HTR-8/SVneo (cell line): Measurements from ENCODE around the gene LYPD6.
A peak's percentile ranks its signal among the peaks of the same experiment; 100 is the strongest.

Source experiments
- DNase-seq: peaks from one replicate; pipeline ENCODE4 v3.0.0; 2011; ENCODE audit warnings: low spot score, mixed read lengths; ENCODE audit not compliant: insufficient read length
- FAIRE-seq: peaks from 2 replicates; lab custom pipeline; 2011; peaks lifted over from hg19 to GRCh38; lab: Jason Lieb, UNC

Gene LYPD6

DNA sequence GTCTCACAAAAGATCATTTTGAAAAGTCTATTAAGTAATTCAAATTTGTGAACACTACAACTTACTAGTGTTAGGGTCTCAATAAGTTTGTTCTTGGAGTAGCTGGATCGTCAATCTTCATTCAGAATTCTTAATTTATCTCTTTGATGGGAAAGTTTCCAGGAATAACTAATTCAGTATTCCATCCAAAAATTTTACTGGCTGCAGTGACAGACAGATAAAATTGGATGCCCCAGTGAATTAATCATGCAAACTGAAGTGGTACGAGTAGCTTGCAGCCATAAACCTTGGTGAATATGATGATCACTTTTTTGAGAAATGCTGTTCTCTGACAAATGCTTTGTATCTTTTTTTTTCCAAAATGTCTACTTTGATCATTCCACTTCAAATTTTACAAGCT is 112.8 kb downstream of the LYPD6 start:
- DNase-seq = no peak
- no peak for FAIRE-seq

DNA sequence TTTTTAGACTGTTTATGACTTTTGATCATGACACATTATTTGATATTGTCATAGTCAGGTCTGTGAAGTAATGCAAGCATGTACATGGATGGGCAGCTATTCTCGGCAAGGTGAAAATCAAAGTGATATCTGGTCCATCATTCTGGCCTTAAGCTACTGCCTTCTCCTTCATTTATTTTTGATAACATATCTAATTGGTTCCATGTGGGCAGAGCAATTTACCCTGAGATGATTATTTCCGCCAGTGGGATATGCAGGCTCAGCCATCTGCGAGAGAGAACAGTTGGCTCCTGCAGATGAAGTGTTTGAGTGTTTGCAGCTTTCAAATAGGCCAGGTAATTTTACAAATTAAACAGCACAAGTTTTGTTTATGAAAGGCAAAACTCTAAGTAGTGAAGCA is 116.4 kb downstream of the LYPD6 start:
- DNase-seq (no peak), FAIRE-seq (no peak)

DNA sequence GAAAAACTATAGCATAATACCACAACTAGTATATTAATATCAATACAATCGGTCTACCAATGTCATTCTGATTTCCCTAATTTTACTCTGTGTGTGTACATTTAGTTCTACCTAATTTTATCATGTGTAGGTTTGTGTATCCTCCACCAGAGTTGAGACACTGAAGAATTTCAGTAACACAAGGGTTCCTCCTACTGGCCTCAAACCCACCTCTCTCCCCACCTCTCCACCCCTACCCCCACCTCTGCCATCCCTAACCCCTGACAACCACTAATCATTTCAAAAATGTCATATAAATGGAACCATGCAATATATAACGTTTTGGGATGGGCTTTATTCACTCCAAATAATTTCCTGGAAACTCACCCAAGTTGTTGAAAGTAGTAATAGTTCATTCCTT is 117.9 kb downstream of the LYPD6 start:
- FAIRE-seq (no peak), DNase-seq (no peak)

DNA sequence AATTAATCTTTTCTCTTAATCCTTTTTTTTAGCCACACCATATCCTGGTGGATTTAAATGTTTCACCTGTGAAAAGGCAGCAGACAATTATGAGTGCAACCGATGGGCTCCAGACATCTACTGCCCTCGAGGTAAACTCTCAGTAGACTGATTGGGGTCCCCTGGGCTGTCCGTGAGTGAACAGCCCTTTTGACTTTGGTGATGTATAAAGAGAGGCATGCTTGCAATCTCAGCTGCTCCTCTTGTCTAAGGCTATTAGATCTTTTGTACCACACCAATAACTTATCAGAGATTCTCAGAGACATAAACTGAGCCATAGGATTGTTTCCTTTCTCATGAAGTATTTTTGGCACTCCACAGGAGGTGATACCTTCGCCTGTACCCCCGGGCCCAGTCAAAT is 118.6 kb downstream of the LYPD6 start:
- DNase-seq = no peak
- FAIRE-seq = no peak

DNA sequence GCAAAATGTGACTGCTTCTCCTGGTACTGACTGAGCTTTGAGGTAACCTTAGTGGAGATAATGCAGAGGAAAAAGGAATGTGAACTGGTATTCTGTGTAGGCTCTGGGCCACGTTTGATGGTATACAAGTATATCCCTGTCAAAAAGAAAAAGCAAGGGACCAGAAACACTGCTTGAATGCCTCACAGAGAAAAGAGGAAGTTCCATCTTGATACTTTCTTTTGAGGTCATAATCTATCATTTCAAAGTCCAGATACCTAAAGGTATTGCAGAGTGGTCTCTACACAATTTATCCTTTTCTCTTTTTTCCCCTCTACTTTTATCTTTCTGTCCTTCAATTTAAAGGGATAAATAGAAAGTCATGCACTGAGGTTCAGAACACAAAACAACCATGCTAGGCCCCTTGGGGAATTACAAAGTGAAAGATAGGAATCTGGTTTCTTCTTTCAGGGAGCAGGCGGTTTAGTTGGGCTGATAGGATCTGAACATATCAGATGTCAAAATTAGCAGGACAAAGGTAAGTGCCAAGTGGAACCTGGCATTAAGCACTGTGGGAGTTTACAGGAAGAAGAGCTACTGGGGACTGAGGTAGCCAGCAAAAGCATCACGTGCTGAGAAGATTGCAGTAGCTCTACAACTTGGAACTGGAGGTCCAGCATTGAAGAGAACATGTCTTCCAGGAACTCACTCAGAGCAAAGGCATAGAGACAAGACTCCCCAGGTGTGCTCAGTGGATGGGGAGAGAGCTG is 121.2 kb downstream of the LYPD6 start:
- DNase-seq (no peak), FAIRE-seq (no peak)

DNA sequence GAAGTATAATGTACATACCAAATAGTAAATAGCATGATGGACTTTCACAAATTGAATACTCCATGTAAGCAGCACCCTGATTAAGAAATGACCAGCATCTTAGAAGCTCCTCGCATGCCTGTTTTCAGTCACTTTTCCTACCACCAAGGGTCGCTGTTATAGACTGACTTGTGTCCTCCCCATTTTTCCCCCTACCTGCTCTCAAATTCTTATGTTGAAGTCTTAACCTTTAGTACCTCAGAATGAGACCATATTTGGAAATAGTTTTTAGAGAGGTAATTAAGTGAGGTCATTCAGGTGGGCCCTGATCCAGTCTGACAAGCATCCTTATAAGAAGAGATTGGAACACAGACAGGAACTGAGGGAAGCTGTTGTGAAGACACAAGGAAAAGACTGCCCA is 125.9 kb downstream of the LYPD6 start:
- FAIRE-seq (no peak), DNase-seq (no peak)

DNA sequence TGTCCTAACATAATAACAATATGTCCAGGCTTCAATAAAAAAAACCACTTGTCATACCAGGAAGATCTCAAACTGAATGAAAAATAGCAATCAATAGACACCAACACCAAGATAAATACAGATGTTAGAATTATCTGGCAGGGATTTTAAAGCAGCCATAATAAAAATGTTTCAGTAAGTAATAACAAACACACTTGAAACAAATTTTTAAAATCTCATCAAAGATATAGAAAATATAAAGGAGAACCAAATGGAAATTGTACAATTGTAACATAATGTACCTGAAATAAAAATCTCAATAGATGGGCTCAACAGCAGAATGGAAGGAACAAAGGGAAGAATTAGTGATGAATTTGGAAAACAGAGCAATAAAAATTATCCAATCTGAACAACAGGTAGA is 128.1 kb downstream of the LYPD6 start:
- no peak for FAIRE-seq
- no peak for DNase-seq

DNA sequence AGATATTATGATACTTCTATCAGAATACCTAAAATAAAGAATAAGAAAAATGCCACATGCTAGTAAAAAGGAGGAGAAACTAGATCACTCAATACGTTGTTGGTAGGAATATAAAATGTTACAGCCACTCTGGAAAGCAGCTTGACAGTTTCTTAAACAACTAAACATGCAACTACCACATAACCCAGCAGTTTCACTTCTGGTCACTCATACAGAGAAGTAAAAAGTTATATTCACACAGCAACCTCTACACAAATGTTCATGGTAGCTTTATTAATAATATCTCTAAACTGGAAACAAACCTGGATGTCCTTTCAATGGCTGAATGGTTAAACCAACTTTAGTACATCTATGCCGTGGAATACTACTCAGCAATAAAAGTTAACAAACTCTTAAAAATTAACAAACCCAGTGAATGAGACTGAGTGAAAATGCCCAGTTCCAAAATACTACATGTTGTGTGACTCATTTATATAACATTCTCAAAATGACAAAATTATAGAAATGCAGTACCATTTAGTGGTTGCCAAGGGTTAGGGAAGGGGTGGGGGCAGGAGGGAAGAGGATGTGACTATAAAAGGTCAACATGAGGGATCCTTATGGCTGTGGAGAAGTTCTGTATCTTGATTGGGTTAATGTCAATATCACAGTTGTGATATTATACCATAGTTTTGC is 133.1 kb downstream of the LYPD6 start:
- FAIRE-seq = no peak
- no peak for DNase-seq

DNA sequence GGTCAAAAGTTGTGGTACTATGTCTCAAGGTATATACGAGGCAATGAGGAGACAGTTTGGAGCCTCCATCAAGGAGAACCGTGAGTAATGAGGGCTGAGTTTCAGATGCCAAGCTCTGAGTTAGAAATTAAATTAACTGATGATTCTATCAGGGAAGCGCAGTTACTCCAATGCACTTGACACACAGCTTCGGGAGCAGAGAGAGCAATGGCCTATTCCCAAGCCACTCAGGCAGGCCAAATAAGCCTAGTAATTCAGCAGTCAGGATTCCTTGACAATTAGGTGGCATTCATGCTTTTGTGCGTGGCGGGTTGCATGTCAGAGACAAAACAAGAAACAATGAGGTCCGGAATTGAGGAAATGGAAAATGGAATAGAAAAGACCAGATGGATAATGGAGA is 134.0 kb downstream of the LYPD6 start:
- no peak for FAIRE-seq

DNA sequence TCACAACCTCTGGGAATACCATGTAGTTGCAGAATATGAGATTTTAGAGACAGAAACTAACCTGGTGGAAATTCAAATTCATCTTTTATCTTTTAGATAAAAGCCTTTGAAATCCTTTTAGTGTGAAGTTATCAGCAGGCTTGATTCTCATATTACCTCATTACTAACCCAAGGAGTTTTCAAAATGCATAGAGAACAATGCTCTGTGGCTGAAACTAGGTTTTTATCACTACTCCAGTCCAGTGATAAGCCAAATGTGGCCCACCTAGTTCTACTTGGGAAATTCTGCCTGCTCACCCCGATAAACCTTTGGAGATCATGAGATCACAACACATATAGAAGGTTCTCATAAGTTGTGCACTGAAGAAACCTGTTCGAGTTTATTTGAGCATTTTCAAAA is 135.5 kb downstream of the LYPD6 start:
- FAIRE-seq (no peak), DNase-seq (no peak)

More for the DNA sequence above, 134.0 kb downstream of the LYPD6 start:
- DNase-seq = no peak

DNA sequence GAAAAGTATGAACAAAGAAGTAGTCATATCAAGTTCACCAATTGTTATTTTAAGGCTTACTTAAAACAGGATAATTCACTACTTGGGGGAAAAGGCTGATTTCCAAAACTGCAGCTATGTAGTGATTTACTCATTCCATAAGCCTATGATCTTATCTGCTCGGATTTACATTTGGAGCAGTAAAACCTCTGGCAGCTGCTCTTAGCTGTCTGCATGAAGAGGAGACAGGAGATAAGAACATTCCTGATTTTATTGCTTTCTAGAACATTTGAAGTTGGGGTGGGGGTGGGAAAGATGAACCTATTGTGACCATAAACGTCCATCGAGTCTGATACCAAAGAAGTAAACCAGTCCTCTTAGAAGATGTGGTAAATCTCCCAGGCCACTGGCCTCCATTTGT is 136.2 kb downstream of the LYPD6 start:
- FAIRE-seq (no peak), DNase-seq (peak; percentile 18)

DNA sequence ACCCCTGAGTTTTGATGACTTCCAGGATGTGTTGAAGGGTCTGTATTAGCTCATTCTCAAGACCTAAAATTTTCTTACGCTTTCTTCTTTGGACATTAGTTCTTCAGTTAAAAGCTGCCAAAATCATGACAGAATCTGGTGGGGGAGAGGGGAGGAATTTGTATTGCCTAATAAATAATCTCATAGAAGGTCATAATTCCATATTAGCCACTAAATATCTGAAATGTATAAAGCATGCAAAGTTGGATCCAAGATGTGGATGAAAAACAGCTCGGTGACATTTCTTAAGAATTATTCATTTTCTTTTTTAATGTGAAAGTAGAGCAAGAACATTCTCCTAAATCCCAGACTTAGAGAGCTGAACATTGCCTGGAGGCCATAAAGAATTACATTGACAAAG is 137.0 kb downstream of the LYPD6 start:
- DNase-seq (no peak), FAIRE-seq (no peak)

DNA sequence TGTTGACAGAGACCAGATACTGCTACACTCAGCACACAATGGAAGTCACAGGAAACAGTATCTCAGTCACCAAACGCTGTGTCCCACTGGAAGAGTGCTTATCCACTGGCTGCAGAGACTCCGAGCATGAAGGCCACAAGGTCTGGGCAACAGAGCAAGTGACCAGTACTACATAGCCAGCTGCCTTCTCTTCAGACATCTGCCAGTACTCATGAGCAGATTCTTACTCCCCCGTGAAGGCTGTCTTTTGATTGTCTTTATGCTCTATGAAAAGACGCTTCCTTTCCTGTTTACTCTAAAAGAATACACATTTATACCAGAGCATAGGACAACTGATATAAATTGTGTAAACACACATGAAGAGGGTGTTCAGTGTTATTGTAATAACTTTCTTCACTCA is 138.2 kb downstream of the LYPD6 start:
- FAIRE-seq (no peak), DNase-seq (no peak)

DNA sequence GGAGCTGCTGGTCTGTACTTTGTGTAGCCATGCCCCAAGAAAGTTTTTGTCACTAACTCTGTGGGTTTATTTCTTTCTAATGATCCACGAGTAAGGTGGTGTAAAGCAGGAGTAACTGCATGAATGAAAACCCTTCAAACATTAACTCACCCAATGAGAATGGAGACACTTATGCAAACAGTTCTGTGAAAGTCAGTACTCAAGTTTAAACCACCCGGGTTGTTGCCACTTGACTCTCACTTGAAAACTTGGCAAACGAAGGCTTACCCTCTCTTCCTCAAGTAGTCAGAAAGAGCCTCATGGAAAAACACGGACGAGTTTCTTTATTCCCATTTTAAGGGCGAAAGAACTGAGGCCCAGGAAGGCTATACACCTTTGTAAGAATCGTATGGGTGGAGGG is 139.7 kb downstream of the LYPD6 start:
- FAIRE-seq (no peak), DNase-seq (no peak)

DNA sequence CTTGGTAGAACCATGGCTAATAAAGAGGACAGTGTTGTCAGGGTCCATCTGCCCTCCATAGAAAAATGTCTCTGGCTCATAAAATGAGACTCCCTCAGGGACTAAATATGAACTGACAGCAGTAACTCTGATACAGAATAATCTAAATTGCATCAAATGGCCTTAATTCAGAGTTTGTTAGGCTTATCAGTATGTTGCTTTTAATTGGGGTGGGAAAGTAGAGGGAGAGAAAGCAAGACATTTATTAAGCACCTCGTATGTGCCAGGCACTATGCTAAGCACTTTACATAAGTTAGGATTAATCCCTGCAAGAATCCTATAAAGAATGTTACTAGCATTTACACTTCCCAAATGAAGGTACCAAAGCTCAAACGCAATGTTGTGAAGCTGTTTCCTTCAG is 142.0 kb downstream of the LYPD6 start:
- FAIRE-seq (no peak), DNase-seq (no peak)

DNA sequence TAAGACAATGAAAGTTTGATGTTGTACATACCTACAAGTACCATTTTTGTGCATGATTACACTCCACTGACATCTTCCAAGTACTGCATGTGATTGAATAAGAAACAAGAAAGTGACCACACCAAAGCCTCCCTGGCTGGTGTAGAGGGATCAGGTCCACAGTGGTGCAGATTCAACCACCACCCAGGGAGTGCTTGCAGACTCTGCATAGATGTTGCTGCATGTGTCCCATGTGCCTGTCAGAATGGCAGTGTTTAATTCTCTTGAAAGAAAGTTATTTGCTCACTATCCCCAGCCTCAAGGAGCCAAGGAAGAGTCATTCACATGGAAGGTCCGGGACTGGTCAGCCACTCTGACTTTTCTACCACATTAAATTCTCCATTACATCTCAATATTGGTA is 142.7 kb downstream of the LYPD6 start:
- FAIRE-seq = no peak
- no peak for DNase-seq

DNA sequence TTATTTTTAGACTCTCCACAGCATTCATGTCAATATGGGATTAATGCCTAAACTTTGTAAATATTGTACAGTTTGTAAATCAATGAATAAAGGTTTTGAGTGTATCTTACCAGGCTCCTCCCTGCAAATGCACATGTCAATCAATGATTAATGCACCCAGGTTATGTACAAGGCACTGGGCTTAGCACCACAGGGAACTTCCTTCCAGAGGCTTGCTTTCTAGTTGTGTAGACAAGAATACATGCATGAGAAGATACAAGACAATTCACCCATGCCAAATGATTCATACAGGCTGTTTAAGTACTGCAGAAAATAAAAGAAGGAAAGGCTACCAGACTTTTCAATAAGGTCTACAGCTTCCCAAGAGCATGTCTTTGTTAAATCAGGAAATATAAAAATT is 143.1 kb downstream of the LYPD6 start:
- FAIRE-seq (no peak), DNase-seq (no peak)

DNA sequence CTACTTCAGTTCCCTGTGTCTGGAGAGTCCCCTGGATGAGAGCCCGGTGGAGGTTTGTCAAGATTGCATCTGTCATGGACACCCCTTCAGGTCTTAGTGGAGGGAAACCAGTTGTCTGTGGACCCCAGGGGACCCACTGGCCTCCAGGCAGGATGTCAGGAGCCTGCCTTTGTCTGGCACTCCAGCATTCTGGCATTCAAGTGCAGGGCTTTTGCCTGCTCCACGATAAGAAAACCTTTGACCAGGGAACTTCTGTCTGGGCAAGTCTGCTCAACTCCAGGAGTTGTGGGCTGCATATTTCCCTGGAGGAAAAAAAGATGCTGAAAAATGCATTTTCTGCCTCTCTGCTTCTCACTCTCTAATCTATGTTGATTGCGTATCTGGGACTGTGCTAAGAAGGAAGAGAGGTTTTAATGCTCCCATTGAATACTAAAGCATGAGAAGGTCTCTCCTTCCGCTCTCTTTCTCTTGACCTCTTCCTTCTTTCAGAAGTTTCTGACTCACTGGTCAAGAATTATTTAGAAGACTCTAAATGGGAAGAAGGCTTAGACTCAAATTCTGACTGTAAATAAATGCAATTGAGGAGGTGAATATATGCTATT is 152.7 kb downstream of the LYPD6 start:
- DNase-seq = no peak
- FAIRE-seq = no peak

DNA sequence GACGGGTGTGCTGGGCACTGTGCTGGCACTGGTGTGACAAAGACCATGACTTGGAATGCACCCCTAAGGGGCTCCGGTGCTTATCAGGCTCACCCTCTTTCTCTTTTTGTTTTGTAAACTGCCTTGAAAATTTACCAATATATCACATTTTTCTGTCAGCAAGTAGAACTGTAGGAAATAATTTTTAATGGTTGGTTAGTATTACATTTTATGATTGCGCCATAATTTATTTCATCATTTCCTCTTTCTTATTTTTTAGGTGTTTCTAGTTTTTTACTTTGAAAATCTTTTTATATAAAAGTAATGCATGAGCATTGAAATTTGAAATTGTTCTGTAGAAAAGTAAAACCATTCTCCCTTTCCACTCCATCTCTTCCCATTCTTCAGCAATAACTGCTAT is 156.3 kb downstream of the LYPD6 start:
- DNase-seq = no peak

DNA sequence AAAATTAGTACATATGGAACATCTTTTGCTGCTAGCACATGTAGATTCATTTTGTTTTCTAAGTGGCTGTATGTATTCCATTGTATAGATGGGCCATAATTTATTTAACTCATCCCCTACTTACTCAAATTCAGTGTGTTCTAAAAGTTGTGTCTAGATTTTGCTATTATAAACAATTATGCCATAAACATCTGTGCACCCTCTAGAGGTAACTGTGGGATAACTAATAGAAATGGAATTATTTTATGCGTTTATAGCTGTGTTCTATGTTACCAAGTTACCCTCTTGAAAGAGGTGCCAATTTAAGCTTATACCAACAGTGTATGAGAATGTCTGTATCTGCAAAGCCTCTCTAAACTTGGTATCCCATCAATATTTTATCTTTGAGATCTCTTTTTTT is 156.8 kb downstream of the LYPD6 start:
- FAIRE-seq (no peak), DNase-seq (no peak)

More for the DNA sequence above, 156.3 kb downstream of the LYPD6 start:
- no peak for FAIRE-seq

DNA sequence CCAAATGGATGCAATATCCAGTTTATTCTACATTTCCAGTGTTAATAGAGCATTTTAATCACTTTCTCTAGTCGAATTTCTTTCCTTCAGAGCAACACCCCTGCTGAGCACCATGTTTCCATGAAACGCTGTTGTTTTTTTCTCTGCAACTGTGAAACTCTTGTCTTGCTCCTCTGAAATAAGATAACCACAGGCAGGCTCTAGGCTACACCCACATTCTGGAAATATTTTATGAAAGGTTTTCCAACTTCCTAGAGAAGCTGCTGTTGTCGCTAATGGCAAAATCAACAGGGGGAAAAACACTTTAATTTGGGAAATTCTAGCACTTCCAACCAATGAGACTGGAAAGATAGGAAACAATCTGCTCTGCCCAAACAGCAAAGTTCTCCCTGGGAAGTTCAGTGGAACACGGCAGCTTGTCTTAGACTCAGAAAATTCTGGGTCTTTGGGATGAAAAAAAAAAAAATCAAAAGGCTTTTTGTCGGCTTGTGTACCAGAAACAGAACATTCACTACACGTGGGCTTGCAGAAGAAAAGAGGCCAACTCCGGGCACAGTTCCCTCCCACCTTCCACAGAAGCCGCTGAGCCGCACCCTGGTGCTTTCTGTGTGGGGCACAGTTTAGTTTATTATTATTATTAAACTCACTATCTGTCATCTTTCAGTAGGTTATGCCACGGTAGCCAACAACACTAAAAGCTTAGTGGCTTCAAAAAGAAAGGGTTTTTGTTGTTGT is 158.5 kb downstream of the LYPD6 start:
- no peak for FAIRE-seq
- DNase-seq = no peak
